SU-DHL-6 (cell line): ENCODE measurements around the gene SPRR5.

Experiments
- CTCF ChIP-seq: fragments of 200-600 bp; sonication (generic); IDR thresholded peaks from one replicate; pipeline ENCODE4 v1.5.1; 2017; ENCODE audit warnings: antibody characterized with exemption, mild to moderate bottlenecking, low read length, moderate library complexity; ENCODE audit not compliant: insufficient read depth, poor library complexity, severe bottlenecking
- EZH2phosphoT487 ChIP-seq: fragments of 200-600 bp; sonication (generic), shearing (Covaris generic); conservative IDR thresholded peaks from 2 replicates; pipeline ENCODE4 v1.6.1; 2018; ENCODE audit warnings: mild to moderate bottlenecking, antibody characterized with exemption, low read length, moderate library complexity, mixed read lengths

- TF ChIP-seq CTCF (no peak), EZH2phosphoT487 (no peak)
Measured at GRCh38 chr1:152902636-152903035, 44.4 kb upstream of the SPRR5 start.
